NCI-H187 (cell line): ENCODE data around the gene PUM2.

Source experiments
- DNase-seq, 2 experiments: peaks; one replicate each; lab custom pipeline; 2025; lab: John Stamatoyannopoulos, UW

PUM2 gene

GRCh38 chr2:20230114-20230425, 120.6 kb downstream of the PUM2 start:
- no peak for DNase-seq

- no peak for DNase-seq
Measured at GRCh38 chr2:20229322-20230113, 121.1 kb downstream of the PUM2 start.

- no peak for DNase-seq
Measured at GRCh38 chr2:20227894-20228505, 122.6 kb downstream of the PUM2 start.

- no peak for DNase-seq
Measured at GRCh38 chr2:20226152-20226545, 124.5 kb downstream of the PUM2 start.

GRCh38 chr2:20225294-20226151, 125.1 kb downstream of the PUM2 start:
- DNase-seq, result peak; percentile 83 to 87

- DNase-seq, result peak; percentile 83 to 84
Measured at GRCh38 chr2:20224716-20225293, 125.8 kb downstream of the PUM2 start, which contains the start of gene SDC1. TSS of gene SDC1 (minus strand) at chr2:20225130. CDS start at chr2:20224867, 263 bp downstream.

GRCh38 chr2:20224164-20224715, 126.4 kb downstream of the PUM2 start:
- DNase-seq, result no peak

- DNase-seq, result peak; percentile 65 to 68
Measured at GRCh38 chr2:20223407-20224163, 127.1 kb downstream of the PUM2 start.

GRCh38 chr2:20222769-20223406, 127.8 kb downstream of the PUM2 start:
- DNase-seq, result peak in 1 of 2 experiments; percentile 64

GRCh38 chr2:20222014-20222768, 128.5 kb downstream of the PUM2 start:
- no peak for DNase-seq

GRCh38 chr2:20221555-20221973, 129.1 kb downstream of the PUM2 start:
- DNase-seq, result no peak

GRCh38 chr2:20220806-20221554, 129.7 kb downstream of the PUM2 start:
- no peak for DNase-seq

GRCh38 chr2:20219763-20220380, 130.8 kb downstream of the PUM2 start:
- no peak for DNase-seq

- DNase-seq, result no peak
Measured at GRCh38 chr2:20218331-20219320, 132.0 kb downstream of the PUM2 start.

- DNase-seq, result no peak
Measured at GRCh38 chr2:20217041-20217970, 133.3 kb downstream of the PUM2 start.
